Neural cell (in vitro differentiated cells): ENCODE measurements around the gene WNT2B. TPM values are rescaled to one million over a fixed set of nuclear protein-coding genes. Genes with fewer than 3 reads are reported as not detected.

Source experiments
- H2AFZ ChIP-seq: fragments of 200-600, 300-800 bp; sonication (generic), shearing (Covaris generic); 2 replicates; pipeline ENCODE4 v1.6.0; 2014; ENCODE audit warnings: low read depth, mild to moderate bottlenecking, antibody characterized with exemption, low read length, moderate library complexity
- H3F3A ChIP-seq: fragments of 200-600 bp; shearing (Covaris generic); 2 replicates; pipeline ENCODE4 v1.6.1; 2016; ENCODE audit warnings: mild to moderate bottlenecking, moderate library complexity, mixed read lengths, antibody characterized with exemption, low read length; ENCODE audit not compliant: insufficient read depth, poor library complexity, severe bottlenecking
- H3K27ac ChIP-seq: fragments of 200-600, 300-800 bp; sonication (generic), shearing (Covaris generic); 2 replicates; pipeline ENCODE4 v1.5.1; 2014; ENCODE audit warnings: mild to moderate bottlenecking, low read length, moderate library complexity
- H3K27me3 ChIP-seq: fragments of 300-800, 200-600 bp; sonication (generic), shearing (Covaris generic); 2 replicates; pipeline ENCODE4 v1.6.0; 2014; ENCODE audit warnings: mild to moderate bottlenecking, low read depth, low read length, moderate library complexity; ENCODE audit not compliant: insufficient read depth
- H3K36me3 ChIP-seq: fragments of 300-800, 200-600 bp; sonication (generic), shearing (Covaris generic); 2 replicates; pipeline ENCODE4 v1.5.1; 2014; ENCODE audit warnings: mild to moderate bottlenecking, antibody characterized with exemption, low read length, moderate library complexity; ENCODE audit not compliant: insufficient read depth
- H3K4me2 ChIP-seq: fragments of 300-800, 200-600 bp; sonication (generic), shearing (Covaris generic); 2 replicates; pipeline ENCODE4 v1.6.0; 2014; ENCODE audit warnings: mild to moderate bottlenecking, low read length
- H3K4me3 ChIP-seq: fragments of 300-800, 200-600 bp; sonication (generic), shearing (Covaris generic); 2 replicates; pipeline ENCODE4 v1.5.1; 2014; ENCODE audit warnings: mild to moderate bottlenecking, low read length, moderate library complexity
- H3K79me2 ChIP-seq: fragments of 200-600 bp; shearing (Covaris generic); replicated peaks from 2 replicates; pipeline ENCODE4 v1.6.0; 2014; ENCODE audit warnings: mild to moderate bottlenecking, low read length, moderate library complexity; ENCODE audit not compliant: insufficient read depth
- H3K9ac ChIP-seq: fragments of 300-800, 200-600 bp; sonication (generic), shearing (Covaris generic); 2 replicates; pipeline ENCODE4 v1.6.1; 2016; ENCODE audit warnings: mild to moderate bottlenecking, low read length, mixed read lengths
- H3K9me2 ChIP-seq: fragments of 200-600 bp; shearing (Covaris generic); 2 replicates; pipeline ENCODE4 v1.6.1; 2016; ENCODE audit warnings: mild to moderate bottlenecking, low read length, mixed read lengths; ENCODE audit not compliant: insufficient read depth
- H3K9me3 ChIP-seq: fragments of 200-600, 300-800 bp; sonication (generic), shearing (Covaris generic); 2 replicates; pipeline ENCODE4 v1.6.1; 2016; ENCODE audit warnings: mild to moderate bottlenecking, mixed run types, low read length, moderate library complexity, mixed read lengths
- H4K20me1 ChIP-seq: fragments of 200-600 bp; shearing (Covaris generic); 2 replicates; pipeline ENCODE4 v1.6.1; 2016; ENCODE audit warnings: mild to moderate bottlenecking, mixed run types; ENCODE audit not compliant: insufficient read depth
- CTCF ChIP-seq: fragments of 450-650 bp; IDR thresholded peaks from 2 replicates; pipeline ENCODE4 v1.5.1; 2014; ENCODE audit warnings: antibody characterized with exemption, mild to moderate bottlenecking, moderate library complexity; ENCODE audit not compliant: poor library complexity, severe bottlenecking
- EP300 ChIP-seq: fragments of 450-650 bp; conservative IDR thresholded peaks from 2 replicates; pipeline ENCODE4 v1.6.1; 2014; ENCODE audit warnings: antibody characterized with exemption, mild to moderate bottlenecking, moderate library complexity; ENCODE audit not compliant: poor library complexity, severe bottlenecking
- EZH2 ChIP-seq: fragments of 200-600, 300-800 bp; shearing (Covaris generic), sonication (generic); IDR thresholded peaks from 2 replicates; pipeline ENCODE4 v1.6.1; 2014; ENCODE audit warnings: antibody characterized with exemption, low read length, borderline replicate concordance, mild to moderate bottlenecking; ENCODE audit not compliant: insufficient read depth, poor library complexity, severe bottlenecking
- MXI1 ChIP-seq: fragments of 450-650 bp; conservative IDR thresholded peaks from 2 replicates; pipeline ENCODE4 v1.6.1; 2014; ENCODE audit warnings: antibody characterized with exemption, mild to moderate bottlenecking; ENCODE audit not compliant: poor library complexity, severe bottlenecking
- POLR2AphosphoS5 ChIP-seq: IDR thresholded peaks from 2 replicates; pipeline ENCODE4 v1.6.1; 2012
- RAD21 ChIP-seq: fragments of 450-650 bp; conservative IDR thresholded peaks from 2 replicates; pipeline ENCODE4 v1.6.1; 2014; ENCODE audit warnings: antibody characterized with exemption, mild to moderate bottlenecking, moderate library complexity
- SMC3 ChIP-seq: fragments of 450-650 bp; conservative IDR thresholded peaks from 2 replicates; pipeline ENCODE4 v1.6.1; 2014; ENCODE audit warnings: antibody characterized with exemption, mild to moderate bottlenecking, moderate library complexity; ENCODE audit not compliant: poor library complexity
- TAF1 ChIP-seq: IDR thresholded peaks from 2 replicates; pipeline ENCODE4 v1.6.1; 2012; ENCODE audit warnings: low read depth
- polyA plus RNA-seq: library from polyadenylated mRNA; depleted of rRNA; stranded (reverse); fragments of >200 nt; gene quantifications from 2 replicates; pipeline ENCODE4 v1.2.3, GENCODE V29; 2014
- TF ChIP-seq, protein P1 (sequence below): IDR thresholded peaks from 2 replicates; pipeline ENCODE4 v1.6.1; 2012; ENCODE audit warnings: borderline replicate concordance

WNT2B gene
- polyA plus RNA-seq, 1 donor from 2014 or later = 3.1 TPM

DNA sequence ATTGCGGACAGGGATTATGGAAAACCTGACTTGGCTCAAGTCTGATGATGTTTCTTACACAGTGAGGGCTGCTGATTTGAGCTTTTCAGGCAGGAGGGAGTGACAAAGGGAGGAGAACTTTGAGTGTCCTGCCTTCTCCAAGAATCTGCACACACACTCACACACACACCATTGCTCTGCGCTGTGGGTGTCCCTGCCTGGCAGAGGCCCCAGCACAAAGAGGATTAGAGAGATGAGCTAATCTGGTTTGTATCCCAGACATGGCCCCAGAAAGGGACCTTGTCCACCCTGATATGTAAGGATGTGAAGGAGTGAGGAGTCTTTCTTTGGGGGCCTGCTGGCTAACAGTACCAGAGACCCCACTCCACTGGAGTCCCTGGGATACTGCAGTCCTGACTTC lies 5.9 kb upstream of the WNT2B start:
- peaks cover 50% of the 10 kb centered on the region for H3K27me3 ChIP-seq
- H3K27ac ChIP-seq = no peak overlapping the region
- no peak overlapping the region for H3K4me2 ChIP-seq
- H3K4me3 ChIP-seq = no peak overlapping the region
- H3K9ac ChIP-seq = no peak overlapping the region
- no peak overlapping the region for H2AFZ ChIP-seq
- no peaks in the 10 kb centered on the region for H3F3A ChIP-seq
- no peaks in the 10 kb centered on the region for H3K9me3 ChIP-seq
- no peaks in the 10 kb centered on the region for H3K9me2 ChIP-seq
- no peaks in the 10 kb centered on the region for H3K36me3 ChIP-seq
- TF ChIP-seq CTCF (no peak), RAD21 (no peak), EZH2 (no peak), POLR2AphosphoS5 (no peak), SMC3 (no peak), EP300 (no peak), MXI1 (no peak), TAF1 (no peak)
- TF ChIP-seq, protein P1, sequence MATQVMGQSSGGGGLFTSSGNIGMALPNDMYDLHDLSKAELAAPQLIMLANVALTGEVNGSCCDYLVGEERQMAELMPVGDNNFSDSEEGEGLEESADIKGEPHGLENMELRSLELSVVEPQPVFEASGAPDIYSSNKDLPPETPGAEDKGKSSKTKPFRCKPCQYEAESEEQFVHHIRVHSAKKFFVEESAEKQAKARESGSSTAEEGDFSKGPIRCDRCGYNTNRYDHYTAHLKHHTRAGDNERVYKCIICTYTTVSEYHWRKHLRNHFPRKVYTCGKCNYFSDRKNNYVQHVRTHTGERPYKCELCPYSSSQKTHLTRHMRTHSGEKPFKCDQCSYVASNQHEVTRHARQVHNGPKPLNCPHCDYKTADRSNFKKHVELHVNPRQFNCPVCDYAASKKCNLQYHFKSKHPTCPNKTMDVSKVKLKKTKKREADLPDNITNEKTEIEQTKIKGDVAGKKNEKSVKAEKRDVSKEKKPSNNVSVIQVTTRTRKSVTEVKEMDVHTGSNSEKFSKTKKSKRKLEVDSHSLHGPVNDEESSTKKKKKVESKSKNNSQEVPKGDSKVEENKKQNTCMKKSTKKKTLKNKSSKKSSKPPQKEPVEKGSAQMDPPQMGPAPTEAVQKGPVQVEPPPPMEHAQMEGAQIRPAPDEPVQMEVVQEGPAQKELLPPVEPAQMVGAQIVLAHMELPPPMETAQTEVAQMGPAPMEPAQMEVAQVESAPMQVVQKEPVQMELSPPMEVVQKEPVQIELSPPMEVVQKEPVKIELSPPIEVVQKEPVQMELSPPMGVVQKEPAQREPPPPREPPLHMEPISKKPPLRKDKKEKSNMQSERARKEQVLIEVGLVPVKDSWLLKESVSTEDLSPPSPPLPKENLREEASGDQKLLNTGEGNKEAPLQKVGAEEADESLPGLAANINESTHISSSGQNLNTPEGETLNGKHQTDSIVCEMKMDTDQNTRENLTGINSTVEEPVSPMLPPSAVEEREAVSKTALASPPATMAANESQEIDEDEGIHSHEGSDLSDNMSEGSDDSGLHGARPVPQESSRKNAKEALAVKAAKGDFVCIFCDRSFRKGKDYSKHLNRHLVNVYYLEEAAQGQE = no peak
- H4K20me1 ChIP-seq = no peaks in the 10 kb centered on the region
- no peaks in the 10 kb centered on the region for H3K79me2 ChIP-seq

DNA sequence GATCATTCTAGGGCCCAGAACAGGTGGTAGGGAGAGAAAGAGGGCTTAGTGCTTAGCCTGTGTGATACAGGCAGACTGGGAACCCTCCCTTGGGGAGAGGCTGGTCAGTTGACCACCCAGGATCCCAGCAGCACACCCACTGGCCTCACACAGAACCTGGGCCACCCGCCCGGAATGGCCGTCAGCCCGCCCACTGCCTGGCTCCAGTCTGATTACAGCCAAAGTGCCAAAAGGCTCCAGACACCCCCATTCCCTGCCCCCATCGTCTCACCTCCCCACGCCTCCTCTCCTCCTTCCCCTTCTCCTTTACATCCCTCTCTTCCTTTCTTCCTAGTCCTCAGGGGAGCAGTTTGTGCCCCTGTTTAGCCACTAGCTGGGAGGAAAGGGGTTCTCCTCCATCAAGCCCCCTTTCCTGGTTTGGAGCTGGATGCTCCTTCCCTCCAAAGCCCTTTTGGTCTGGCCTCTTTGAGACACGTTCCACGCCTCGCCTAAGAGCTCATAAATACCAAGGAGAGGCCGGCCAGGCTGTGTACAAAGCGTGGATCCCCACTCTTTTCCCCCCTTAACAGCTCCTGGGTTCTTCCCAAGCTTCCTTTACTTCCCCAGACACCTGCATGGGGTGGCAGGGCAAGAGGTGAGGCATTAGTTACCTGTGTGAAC lies 4.6 kb upstream of the WNT2B start:
- no peak overlapping the region for H2AFZ ChIP-seq
- no peak overlapping the region for H3K4me2 ChIP-seq
- no peaks in the 10 kb centered on the region for H3K9me3 ChIP-seq
- no peaks in the 10 kb centered on the region for H3K9me2 ChIP-seq
- H3K79me2 ChIP-seq = no peaks in the 10 kb centered on the region
- H3K27me3 ChIP-seq = peaks cover 63% of the 10 kb centered on the region
- H3K9ac ChIP-seq = no peak overlapping the region
- H3K36me3 ChIP-seq = no peaks in the 10 kb centered on the region
- no peak overlapping the region for H3K27ac ChIP-seq
- no peak overlapping the region for H3K4me3 ChIP-seq
- no peaks in the 10 kb centered on the region for H3F3A ChIP-seq
- no peak for TF ChIP-seq SMC3
- no peak for TF ChIP-seq POLR2AphosphoS5
- TF ChIP-seq EP300 = no peak
- TF ChIP-seq CTCF = no peak
- TF ChIP-seq RAD21 = no peak
- TF ChIP-seq MXI1 = no peak
- TF ChIP-seq TAF1 = no peak
- no peak for TF ChIP-seq EZH2
- TF ChIP-seq, protein P1 = no peak
- H4K20me1 ChIP-seq = no peaks in the 10 kb centered on the region
